Measurements from ENCODE around the gene WNT11.

WNT11 gene

GRCh38 chr11:76150141-76150540 is 56.2 kb downstream of the WNT11 start:
- H3K4me1 ChIP-seq = peaks cover 3% of the 10 kb centered on the region

GRCh38 chr11:76149713-76150112 is 56.6 kb downstream of the WNT11 start:
- DNase-seq = no peak
- Histone ChIP-seq H3K9me3 (no peaks in the 10 kb centered on the region), H3K4me1 (no peaks in the 10 kb centered on the region), H3K27me3 (no peaks in the 10 kb centered on the region), H3K4me3 (ENCODE audit: low read depth, low read length) (no peak overlapping the region), H3K36me3 (no peaks in the 10 kb centered on the region)
- TF ChIP-seq, protein P1, sequence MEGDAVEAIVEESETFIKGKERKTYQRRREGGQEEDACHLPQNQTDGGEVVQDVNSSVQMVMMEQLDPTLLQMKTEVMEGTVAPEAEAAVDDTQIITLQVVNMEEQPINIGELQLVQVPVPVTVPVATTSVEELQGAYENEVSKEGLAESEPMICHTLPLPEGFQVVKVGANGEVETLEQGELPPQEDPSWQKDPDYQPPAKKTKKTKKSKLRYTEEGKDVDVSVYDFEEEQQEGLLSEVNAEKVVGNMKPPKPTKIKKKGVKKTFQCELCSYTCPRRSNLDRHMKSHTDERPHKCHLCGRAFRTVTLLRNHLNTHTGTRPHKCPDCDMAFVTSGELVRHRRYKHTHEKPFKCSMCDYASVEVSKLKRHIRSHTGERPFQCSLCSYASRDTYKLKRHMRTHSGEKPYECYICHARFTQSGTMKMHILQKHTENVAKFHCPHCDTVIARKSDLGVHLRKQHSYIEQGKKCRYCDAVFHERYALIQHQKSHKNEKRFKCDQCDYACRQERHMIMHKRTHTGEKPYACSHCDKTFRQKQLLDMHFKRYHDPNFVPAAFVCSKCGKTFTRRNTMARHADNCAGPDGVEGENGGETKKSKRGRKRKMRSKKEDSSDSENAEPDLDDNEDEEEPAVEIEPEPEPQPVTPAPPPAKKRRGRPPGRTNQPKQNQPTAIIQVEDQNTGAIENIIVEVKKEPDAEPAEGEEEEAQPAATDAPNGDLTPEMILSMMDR (IDR thresholded peaks at IDR 0.05; ENCODE audit: low read depth, low read length) = no peak

More at GRCh38 chr11:76150141-76150540, 56.2 kb downstream of the WNT11 start:
- TF ChIP-seq, protein P1 (IDR thresholded peaks at IDR 0.05; ENCODE audit: low read depth, low read length) = no peak
- no peaks in the 10 kb centered on the region for H3K9me3 ChIP-seq
- no peaks in the 10 kb centered on the region for H3K27me3 ChIP-seq
- H3K4me3 ChIP-seq (ENCODE audit: low read depth, low read length) = no peak overlapping the region
- H3K36me3 ChIP-seq = no peaks in the 10 kb centered on the region
- DNase-seq = no peak

DNA sequence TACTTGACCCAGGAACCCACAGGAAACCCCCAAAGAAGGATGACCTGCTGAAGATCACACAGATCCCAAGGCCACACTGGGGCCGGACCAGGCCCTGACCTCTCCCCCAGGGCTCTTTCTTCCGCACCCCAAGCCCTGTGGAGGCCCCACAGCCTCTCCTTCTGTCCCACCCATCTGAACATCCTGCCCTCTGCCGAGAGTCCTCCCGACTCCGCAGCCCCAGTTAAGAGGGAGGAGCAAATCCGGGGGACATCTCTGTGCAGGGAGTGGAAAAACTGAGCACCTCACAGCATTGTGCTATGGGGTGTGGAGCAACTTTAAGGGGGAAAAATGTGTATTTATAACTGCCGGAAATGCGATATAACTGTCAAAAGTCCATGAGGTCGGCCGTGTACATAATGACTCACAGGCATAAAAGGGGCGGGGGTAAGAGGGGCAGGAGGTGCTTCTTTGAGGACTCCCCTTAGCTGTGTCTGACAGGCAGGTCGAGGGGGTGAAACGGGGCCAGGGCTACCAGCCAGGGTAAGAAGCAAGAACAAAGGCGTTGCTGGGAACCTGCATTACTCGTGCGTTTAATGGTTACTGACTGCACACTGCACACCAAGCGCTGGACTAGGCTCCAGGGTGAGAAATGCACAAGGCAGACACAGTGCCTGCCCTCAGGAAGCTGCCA is 57.2 kb downstream of the WNT11 start:
- Histone ChIP-seq H3K4me1 (no peaks in the 10 kb centered on the region), H3K4me3 (ENCODE audit: low read depth, low read length) (no peak overlapping the region), H3K36me3 (no peaks in the 10 kb centered on the region), H3K9me3 (no peaks in the 10 kb centered on the region), H3K27me3 (no peaks in the 10 kb centered on the region)
- TF ChIP-seq, protein P1 (IDR thresholded peaks at IDR 0.05; ENCODE audit: low read depth, low read length) = no peak
- DNase-seq = no peak

DNA sequence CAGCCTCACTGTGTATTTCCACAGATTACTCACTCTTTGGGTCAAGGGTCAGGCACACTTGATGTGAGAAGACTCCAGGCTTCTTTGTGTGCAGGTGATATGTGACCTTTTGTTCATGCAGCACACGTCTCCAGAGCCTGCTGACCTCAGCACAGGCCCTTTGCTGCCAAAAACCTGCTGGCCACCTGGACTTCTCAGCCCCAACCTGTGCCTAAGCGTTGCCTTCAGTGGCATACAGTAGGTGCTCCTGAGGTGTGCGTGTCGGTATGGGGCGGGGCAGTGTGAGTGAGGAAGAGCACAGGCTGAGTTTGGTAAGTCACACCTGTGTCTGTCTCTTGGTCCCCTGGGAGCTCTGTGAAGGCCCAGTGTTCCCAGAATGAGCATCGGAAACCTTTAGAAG is 58.1 kb downstream of the WNT11 start:
- Histone ChIP-seq H3K27me3 (no peaks in the 10 kb centered on the region), H3K4me3 (ENCODE audit: low read depth, low read length) (no peak overlapping the region), H3K4me1 (no peaks in the 10 kb centered on the region), H3K36me3 (no peaks in the 10 kb centered on the region), H3K9me3 (no peaks in the 10 kb centered on the region)
- TF ChIP-seq, protein P1 (IDR thresholded peaks at IDR 0.05; ENCODE audit: low read depth, low read length) = no peak
- no peak for DNase-seq

DNA sequence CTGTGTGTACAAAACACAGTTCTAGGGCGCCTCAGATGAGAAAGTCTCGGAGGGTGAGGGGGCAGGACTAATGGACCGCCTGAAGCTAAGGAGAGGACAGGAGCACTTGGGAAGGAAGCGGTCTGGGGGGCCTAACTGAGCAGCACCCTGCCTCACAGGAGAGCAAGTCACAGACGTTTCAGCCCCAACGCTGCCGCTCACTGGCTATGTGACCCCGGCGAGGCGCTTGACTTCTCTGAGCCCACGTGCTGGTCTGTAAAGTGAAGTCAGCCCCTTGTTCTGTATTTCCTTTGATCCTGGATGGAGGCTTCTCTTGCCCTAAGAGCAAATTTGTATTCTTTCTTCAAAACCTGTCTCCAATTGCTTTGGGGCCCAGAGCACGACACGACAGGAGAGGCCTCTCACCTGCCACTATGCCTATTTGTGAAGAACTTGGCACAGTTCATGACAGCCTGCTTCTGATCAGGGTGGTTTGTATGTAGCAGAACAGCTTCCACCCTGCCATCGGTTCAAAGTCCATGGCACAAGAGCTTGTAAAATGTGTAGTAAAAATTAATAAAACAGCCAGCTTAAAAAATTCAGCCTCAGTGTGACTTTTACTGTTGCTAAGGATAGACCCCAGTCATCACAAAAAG is 59.1 kb downstream of the WNT11 start:
- Histone ChIP-seq H3K9me3 (no peaks in the 10 kb centered on the region), H3K27me3 (no peaks in the 10 kb centered on the region), H3K36me3 (no peaks in the 10 kb centered on the region), H3K4me1 (no peaks in the 10 kb centered on the region), H3K4me3 (ENCODE audit: low read depth, low read length) (no peak overlapping the region)
- no peak for DNase-seq
- TF ChIP-seq, protein P1 (IDR thresholded peaks at IDR 0.05; ENCODE audit: low read depth, low read length) = no peak

DNA sequence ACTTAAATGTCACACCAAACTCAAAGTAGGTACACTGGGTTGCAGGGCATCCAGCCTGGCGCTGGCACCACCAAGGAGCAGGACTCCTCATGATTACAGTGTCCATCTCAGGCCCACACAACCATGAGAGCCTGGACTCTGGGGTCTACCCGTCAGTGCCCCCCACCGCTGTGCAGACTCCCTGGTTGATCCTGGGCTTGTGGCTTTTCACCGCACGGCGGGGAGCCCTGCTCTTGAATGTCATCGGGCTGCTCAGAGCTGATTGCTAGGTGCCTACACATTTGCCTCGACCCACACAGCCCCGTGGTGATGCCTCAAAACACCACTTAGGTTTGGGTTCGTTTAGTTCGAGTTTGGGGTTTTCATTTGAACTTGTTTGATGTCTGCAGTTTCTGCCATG is 63.0 kb downstream of the WNT11 start:
- H3K36me3 ChIP-seq = 0 out of 2 replicates have a peak, but pooled peaks cover 4% of the 10 kb centered on the region
- H3K9me3 ChIP-seq = no peaks in the 10 kb centered on the region
- DNase-seq = no peak
- H3K4me1 ChIP-seq = 0 out of 2 replicates have a peak, but pooled peaks cover 5% of the 10 kb centered on the region
- no peak overlapping the region for H3K4me3 ChIP-seq (ENCODE audit: low read depth, low read length)
- TF ChIP-seq, protein P1 (IDR thresholded peaks at IDR 0.05; ENCODE audit: low read depth, low read length) = no peak
- no peaks in the 10 kb centered on the region for H3K27me3 ChIP-seq

Measured in BE2C (cell line).